HG03378 (cell line): ENCODE measurements around the gene TRAPPC8.
"Not testable (repeated sequence)": the region's sequence is repeated elsewhere in the genome, so short reads cannot be mapped to it uniquely, and the experiment has no call there.

Experiments
- ATAC-seq: cut with Tn5 transposase; IDR thresholded peaks from one replicate; pipeline ENCODE4 v1.9.1; 2021; ENCODE audit warnings: mild to moderate bottlenecking, moderate library complexity; ENCODE audit not compliant: unreplicated experiment

The TRAPPC8 gene, protein sequence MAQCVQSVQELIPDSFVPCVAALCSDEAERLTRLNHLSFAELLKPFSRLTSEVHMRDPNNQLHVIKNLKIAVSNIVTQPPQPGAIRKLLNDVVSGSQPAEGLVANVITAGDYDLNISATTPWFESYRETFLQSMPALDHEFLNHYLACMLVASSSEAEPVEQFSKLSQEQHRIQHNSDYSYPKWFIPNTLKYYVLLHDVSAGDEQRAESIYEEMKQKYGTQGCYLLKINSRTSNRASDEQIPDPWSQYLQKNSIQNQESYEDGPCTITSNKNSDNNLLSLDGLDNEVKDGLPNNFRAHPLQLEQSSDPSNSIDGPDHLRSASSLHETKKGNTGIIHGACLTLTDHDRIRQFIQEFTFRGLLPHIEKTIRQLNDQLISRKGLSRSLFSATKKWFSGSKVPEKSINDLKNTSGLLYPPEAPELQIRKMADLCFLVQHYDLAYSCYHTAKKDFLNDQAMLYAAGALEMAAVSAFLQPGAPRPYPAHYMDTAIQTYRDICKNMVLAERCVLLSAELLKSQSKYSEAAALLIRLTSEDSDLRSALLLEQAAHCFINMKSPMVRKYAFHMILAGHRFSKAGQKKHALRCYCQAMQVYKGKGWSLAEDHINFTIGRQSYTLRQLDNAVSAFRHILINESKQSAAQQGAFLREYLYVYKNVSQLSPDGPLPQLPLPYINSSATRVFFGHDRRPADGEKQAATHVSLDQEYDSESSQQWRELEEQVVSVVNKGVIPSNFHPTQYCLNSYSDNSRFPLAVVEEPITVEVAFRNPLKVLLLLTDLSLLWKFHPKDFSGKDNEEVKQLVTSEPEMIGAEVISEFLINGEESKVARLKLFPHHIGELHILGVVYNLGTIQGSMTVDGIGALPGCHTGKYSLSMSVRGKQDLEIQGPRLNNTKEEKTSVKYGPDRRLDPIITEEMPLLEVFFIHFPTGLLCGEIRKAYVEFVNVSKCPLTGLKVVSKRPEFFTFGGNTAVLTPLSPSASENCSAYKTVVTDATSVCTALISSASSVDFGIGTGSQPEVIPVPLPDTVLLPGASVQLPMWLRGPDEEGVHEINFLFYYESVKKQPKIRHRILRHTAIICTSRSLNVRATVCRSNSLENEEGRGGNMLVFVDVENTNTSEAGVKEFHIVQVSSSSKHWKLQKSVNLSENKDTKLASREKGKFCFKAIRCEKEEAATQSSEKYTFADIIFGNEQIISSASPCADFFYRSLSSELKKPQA (N-terminal part only)

DNA sequence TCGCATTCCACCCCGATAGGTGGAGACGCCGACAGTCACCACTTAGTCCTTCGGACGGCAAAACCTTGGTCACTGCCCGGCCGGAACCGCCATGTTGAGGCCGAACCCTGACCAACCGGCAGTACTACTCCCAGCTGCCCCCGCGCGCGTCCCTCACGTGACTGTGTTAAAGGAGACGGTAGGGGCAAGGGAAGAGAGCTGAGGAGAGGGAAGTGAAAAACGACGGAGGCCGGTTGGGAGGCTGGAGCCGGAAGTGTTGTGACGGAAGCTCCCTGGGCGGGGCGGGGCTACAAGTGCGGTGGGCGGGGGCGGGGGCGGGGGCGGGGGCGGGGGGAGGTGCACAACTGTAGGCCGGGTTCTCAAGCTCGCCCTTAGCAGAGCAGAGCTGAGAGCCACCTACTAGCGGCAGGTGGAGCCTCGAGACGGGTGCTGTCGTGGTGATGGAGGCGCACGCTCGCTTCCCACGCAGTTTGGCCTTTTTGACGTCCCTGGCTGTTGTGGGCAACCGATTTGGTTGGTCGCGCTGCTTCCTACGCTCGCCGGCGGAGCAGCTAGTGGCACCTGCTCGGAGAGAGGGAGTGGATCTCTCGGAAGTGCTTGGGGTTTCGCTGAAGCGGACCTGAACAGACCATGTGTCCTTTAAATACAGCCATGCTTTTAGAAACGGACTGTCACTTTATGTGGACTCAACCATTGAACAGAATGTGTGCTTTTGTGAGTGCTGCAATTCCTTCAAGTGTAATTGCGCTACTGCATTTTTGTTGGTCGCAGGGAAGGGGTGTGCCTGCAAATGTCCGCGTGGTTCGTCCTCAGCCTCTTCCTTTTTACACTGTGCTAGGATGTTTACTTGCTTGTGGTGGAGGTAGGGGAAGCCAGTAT lies at the start of gene TRAPPC8:
Gene TRAPPC8, minus strand, starts transcription at position 130 of the 879 bp plus-strand sequence. CDS start 364 bp downstream, outside the sequence.
- peak; percentile 87 for ATAC-seq

DNA sequence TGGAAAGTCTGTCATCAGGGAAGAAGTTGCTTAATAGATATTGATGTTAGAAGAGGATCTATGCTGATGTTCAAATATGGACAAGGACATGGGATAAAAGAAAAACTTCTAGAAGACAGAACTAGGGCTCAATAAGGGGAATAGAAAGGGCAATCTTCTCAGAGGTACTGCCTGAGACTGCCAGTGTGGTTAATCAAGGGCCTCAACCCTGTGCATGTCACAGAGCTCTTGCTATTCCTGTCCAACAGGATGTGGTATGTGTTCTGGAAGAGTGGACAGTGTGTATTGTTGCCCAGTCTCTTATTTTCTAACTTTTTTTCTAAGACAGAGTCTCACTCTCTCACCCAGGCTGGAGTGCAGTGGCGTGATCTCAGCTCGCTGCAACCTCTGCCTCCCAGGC lies 47.9 kb upstream of the TRAPPC8 start:
- ATAC-seq, result peak; percentile 100

DNA sequence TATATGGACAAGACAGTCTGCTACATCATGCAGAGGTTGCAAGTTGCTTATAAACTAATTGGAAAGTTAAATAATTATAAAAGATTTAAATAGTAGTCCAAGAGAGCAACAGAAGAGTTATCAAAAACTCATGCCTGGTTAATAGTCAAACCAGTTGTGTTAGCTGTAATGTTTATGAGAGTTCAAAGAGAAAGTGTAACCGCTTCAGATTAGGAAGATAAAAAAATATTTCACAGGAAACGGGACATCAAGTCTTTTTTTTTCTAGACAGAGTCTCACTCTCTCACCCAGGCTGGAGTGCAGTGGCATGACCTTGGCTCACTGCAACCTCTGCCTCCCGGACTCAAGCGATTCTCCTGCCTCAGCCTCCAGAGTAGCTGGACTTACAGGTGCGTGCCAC lies 41.0 kb upstream of the TRAPPC8 start:
- no peak for ATAC-seq

DNA sequence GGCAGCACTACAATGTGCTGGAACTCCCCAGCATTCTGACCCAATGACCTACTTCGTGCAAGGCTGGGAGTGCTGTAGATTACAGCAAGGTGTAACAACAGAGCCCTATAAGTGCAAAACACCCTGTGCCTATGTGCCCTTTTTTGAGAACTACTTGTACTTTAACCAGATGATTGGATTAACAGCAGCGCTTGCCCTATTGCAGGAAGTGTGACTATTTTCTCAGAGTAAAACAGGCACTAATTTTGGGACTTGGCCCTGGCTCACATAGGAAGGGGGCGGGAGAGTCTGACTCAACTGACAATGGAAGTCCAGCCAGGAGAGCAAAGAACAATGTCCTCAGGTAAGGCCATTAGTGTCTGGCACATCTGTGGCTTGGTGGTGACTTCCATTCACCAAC lies 40.1 kb upstream of the TRAPPC8 start:
- ATAC-seq, result no peak

DNA sequence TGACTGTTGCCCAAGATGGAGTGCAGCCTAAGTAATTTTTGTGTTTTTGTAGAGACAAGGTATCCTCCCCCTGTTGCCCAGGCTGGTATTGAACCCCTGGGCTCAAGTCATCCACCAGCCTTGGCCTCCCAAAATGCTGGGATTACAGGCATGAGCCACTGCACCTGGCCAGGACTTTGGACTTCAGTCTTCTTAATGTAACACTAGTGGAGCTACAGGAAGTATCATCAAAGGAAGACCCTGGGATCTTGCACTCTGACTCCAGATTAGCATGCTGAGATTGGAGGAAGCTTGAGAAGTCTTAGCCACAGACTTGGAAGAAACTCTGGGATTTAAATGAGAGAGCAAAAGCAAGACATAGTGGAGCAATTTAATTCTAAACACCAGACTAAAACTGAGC lies 37.9 kb upstream of the TRAPPC8 start:
- no peak for ATAC-seq

DNA sequence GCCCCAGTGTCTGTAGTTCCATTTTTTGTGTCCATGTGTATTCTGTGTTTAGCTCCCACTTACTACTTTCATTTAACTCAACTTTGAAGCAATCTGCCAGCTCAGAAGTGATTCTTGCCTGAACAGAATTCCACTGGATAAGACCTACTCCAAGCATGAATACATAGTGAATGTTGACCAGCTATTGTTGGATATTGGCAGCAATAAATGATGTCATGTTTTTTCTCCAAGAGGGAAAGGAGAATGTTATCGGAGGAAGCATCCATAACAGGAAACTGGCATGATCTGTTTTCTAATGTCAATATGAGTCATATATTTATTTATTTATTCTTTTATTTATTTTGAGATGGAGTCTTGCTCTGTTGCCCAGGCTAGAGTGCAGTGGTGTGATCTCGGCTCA lies 36.8 kb upstream of the TRAPPC8 start:
- no peak for ATAC-seq

DNA sequence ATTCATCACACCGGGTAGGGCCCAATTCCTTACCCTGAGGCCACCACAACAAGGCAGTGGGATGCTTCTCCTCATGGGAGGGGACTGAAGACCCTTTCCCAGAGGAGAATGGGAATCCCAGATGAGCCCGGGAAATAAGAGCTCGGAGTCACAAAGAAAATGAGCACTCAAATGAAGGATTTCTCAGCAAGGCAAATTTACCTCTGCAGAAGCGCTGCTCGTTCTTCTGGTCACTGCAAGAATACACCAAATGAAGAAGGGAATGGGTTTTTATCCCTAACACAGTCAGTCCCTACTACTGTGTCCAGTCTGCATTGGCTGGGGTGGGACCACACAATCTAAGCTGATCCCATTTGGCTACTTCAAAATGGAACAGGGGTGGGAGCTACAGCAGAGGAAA lies 35.7 kb upstream of the TRAPPC8 start:
- ATAC-seq, result no peak

DNA sequence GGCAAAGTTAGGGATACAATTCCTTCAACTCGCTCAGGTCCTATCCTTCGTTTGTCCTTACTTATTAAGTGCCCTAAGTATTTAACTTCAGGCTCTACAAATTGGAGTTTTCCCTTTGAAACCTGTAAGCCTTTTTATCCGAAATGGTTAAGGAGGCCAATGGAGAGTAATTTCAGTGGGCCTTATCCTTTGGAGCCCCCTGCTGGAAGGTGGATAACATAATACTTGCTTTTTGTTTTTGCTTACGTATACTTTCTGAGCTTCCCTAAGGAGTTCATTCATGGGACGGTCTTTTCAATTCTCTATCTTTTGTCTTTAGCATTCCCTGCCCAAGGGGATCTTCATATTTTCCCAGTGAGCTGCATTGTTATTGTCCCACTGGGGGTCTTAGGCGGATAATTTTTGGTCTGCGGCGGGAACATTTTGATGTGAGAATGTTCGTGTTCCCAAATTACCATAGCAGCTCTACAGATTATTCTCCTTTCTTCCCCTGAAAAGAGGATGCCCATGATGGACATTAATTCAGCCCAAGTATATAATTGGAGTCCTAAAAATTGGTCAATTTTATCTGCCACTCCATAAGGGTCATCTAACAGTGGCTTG lies 34.4 kb upstream of the TRAPPC8 start:
- no peak for ATAC-seq

DNA sequence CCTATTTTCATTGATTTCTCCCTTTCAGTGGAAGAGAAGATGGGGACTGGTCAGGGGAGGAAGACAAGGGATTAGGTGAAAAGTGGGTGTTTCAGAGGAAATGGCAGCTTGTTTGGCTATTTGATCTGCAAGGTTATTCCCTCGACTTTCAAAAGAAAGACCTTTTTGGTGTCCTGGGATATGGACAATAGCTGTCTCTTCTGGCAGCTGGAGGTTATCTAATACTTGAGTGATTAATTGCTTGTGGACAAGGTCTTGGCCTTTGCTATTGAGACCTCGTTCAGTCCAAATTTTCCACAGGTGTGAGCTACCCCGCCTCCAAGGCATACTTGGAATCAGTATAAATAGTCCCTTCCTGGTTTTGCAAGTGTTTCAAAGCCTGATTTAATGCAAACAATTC lies 33.3 kb upstream of the TRAPPC8 start:
- ATAC-seq, result no peak

DNA sequence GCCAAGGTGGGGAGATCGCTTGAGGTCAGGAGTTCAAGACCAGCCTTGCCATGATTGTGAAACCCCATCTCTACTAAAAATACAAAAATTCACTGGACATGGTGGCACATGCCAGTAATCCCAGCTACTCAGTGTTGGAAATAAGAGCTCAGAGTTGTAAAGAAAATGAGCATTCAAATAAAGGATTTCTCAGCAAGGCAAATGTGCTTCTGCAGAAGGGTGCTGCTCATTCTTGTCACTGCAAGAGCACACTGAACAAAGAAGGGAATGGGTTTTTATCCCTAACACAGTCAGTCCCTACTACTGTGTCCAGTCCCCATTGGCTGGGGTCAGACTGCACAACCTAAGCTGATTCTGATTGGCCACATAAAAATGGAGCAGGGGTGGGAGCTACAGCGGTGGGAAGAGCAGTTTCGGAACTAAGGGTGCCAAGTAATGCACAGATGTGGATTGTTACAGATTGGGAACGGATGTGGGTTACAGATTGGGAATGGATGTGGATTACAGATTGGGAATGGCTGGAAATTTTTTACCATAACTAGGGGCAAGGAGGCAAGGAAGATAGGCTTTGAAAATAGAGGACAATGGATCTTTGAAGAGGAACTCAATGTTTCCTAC lies 31.1 kb upstream of the TRAPPC8 start:
- ATAC-seq, result no peak

DNA sequence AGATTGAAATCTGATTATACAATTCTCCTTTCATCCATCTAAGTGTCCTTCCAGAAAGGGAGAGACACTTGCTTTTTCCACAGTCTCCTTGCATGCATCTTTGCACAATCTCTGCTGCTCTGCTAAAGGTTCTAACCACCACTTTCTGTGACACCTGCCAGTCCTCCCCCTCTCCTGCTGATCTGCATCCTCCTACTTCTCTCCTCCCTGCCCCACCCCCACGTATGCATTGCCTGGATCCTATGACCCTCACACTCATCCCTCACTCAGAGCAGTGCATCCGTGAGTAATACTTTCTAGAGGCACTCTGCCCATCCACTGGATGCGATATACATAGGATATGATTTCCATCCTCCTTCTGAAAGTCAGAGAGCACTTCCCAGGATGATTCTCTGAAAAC lies 27.7 kb upstream of the TRAPPC8 start:
- no peak for ATAC-seq

DNA sequence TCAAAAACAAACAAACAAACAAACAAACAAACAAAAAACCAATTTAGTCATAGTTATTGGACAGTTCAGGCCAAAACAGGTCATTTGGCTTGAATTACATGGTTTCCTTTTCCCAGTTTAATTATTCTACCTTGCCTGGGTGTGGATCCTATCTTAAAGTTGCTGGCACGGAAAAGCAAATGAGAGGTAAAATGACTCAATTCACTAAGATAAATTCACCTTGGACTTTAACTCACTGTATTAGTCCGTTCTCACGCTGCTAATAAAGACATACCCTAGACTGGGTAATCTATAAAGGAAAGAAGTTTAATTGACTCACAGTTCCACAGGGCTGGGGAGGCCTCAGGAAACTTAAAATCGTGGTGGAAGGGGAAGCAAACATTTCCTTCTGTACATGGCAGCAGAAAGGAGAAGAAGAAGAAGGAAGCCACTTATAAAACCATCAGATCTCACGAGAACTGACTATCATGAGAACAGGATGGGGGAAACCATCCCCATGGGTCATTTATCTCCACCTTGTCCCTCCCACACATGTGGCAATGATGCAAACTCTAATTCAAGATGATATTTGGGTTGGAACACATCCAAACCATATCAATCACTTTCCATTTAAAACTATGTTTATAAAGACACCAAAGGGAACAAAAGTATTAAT lies 22.5 kb upstream of the TRAPPC8 start:
- no peak for ATAC-seq

DNA sequence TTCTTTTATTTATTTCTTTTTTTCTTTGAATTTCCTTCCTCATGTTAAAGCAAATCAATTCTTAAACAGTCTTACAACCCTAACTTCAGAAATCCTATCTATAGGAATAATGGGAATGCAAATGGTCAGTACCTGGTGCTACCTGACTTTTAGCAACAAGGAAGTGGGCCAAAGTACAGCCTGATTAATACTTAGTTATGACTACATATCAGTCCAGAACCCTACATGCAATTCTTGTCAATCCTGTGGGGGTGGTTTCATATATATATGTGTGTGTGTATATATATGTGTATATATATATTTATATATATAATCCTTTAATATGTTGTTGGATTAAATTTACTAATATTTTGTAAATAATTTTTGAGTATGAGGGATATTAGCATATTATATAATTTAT lies 14.8 kb upstream of the TRAPPC8 start:
- ATAC-seq, result no peak

DNA sequence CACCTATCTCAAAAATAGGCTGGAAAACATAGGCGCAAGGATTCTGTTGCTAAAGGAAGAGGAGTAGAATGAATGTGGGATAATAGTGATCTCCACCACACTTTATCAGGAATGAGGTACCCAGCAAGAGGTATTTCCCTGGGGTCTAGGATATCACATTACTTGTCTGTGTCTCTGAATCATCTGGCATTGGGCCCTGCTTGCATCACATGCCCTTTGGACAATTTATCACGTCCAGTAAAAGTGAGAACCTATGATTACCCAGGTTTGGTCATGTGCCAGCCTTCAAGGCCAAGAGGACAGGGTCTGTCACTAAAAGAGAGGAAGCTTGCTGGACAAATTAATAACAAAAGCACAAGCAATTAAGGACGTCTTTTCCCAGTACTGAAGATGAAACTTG lies 11.4 kb upstream of the TRAPPC8 start:
- ATAC-seq, result no peak

DNA sequence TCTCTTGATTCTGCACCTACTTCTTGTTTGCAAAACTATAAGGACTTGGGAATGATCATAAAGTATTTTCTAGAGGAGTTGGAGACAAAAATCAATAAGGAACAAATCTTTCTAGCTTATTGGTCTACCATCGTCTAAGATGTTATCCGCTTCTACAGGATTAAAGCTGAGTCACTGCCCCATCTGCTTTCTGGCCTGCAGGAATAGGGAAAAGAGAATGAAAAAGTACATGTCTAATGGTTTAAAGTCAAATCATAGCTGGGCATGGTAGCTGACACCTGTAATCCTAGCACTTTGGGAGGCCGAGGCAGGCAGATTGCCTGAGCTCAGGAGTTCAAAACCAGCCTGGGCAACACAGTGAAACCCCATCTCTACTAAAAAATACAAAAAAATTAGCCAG lies 10.8 kb upstream of the TRAPPC8 start:
- ATAC-seq, result not testable (repeated sequence)

DNA sequence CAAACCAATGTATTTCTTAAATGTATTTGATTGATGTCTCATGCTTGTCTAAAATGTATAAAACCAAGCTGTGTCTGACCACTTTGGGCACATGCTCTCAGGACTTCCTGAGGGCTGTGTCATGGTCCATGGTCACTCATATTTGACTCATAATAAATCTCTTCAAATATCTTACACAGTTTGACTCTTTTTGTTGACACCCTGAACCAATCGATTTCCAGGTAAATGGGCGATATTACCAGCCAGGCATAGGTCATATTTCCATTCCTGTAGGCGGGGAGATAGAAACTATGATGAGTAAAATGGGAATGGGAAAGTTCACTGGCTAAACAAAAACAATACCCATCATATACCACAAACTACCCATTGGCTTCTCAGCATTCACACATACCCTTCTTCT lies 9.3 kb upstream of the TRAPPC8 start:
- ATAC-seq, result no peak

DNA sequence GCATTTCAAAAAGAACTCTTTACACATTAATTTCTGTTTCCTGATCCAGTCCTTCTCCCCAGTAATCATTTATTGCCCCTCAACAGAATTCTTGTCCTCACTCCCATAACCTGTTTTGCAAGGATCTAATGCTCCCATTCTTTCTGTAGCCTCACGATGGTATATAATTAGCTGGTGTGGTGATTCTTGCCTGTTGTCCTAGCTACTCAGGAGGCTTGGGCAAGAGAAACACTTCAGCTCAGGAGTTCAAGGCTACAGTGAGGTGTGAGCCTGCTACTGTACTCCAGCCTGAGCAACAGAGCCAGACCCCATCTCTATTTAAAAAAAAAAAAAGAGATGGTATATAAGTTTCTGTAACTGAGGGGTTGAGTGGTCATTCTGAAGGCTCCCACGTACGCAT lies 7.7 kb upstream of the TRAPPC8 start:
- no peak for ATAC-seq

DNA sequence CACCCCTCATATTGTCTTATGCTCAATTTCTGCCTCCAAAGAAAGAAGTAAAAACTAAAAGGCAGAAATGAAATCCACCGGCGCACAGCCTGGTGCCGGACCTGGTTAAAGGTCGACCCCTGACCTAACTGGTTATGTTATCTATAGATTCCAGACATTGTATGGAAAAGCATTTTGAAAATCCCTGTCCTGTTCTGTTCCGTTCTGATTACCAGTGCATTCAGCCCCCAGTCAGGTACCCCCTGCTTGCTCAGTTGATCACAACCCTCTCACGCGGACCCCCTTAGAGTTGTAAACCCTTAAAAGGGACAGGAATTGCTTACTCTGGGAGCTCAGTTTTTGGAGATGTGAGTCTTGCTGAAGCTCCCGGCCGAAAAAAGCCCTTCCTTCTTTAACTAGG lies 5.4 kb upstream of the TRAPPC8 start:
- not testable (repeated sequence) for ATAC-seq
